Endothelial cell of umbilical vein (primary cell): ENCODE measurements around the gene GPSM1. TPM values are rescaled to one million over a fixed set of nuclear protein-coding genes. Genes with fewer than 3 reads are reported as not detected.

Experiments
- BruUV-seq: library from RNA; stranded (reverse); fragments of 400-500 nt; replicated peaks from 2 replicates; lab custom pipeline; 2021; lab: Mats Ljungman, UMichigan
- CTCF ChIA-PET: fragments of 300-600, 350-600 bp; sonication (Branson Sonifier 250); formaldehyde crosslinking; loops from one replicate; lab custom pipeline; 2021; ENCODE audit warnings: antibody characterized with exemption, inconsistent platforms; lab: Charles Lee
- POLR2A ChIA-PET: fragments of 300-600, 350-600 bp; sonication (Branson Sonifier 250); formaldehyde crosslinking; loops from one replicate; lab custom pipeline; 2021; ENCODE audit warnings: antibody characterized with exemption, inconsistent platforms; lab: Charles Lee
- DNase-seq: peaks from one replicate; pipeline ENCODE4 v3.0.0-alpha.2; 2011; ENCODE audit warnings: low read depth, low spot score
- FAIRE-seq: peaks from 2 replicates; lab custom pipeline; 2011; peaks lifted over from hg19 to GRCh38; lab: Jason Lieb, UNC
- H2AFZ ChIP-seq: 2 replicates; pipeline ENCODE4 v1.6.0; 2012; ENCODE audit warnings: low read depth, low read length, control low read depth, inconsistent platforms
- H3K27ac ChIP-seq: 2 replicates; pipeline ENCODE4 v1.5.1; 2011; ENCODE audit warnings: low read depth, mild to moderate bottlenecking, control low read depth, low read length, moderate library complexity; ENCODE audit not compliant: insufficient read depth
- H3K27me3 ChIP-seq, 2 experiments: 2 replicates each; pipeline versions ENCODE4 v1.6.0 to v1.6.1; 2011; ENCODE audit warnings: low read length in 2 of 2, mixed read lengths in 1 of 2; ENCODE audit not compliant: control insufficient read depth in 2 of 2, insufficient read depth in 2 of 2
- H3K36me3 ChIP-seq, 2 experiments: 2 replicates in 1 of 2; 3 replicates in 1 of 2; pipeline ENCODE4 v1.5.1; 2011; ENCODE audit warnings: low read length in 2 of 2, mild to moderate bottlenecking in 1 of 2, moderate library complexity in 1 of 2; ENCODE audit not compliant: control insufficient read depth in 2 of 2, insufficient read depth in 2 of 2; ENCODE audit errors: extremely low read depth in 1 of 2
- H3K4me1 ChIP-seq: 3 replicates; pipeline ENCODE4 v1.5.1; 2011; ENCODE audit warnings: mild to moderate bottlenecking, low read length; ENCODE audit not compliant: control insufficient read depth, insufficient read depth; ENCODE audit errors: extremely low read depth
- H3K4me2 ChIP-seq: 2 replicates; pipeline ENCODE4 v1.6.1; 2011; ENCODE audit warnings: low read length, control low read depth, mixed read lengths; ENCODE audit not compliant: insufficient read depth
- H3K4me3 ChIP-seq, 3 experiments: fragments of 200-600 bp in 1 of 3; sonication (generic), shearing (Covaris generic) in 1 of 3; replicated peaks in 1 of 3; 2 replicates each; pipeline ENCODE4 v1.5.1; 2011 to 2016; ENCODE audit warnings: control low read depth in 3 of 3, low read length in 3 of 3, mild to moderate bottlenecking in 2 of 3, inconsistent platforms in 1 of 3, low read depth in 1 of 3, moderate library complexity in 1 of 3; ENCODE audit not compliant: insufficient read depth in 1 of 3
- H3K79me2 ChIP-seq: 2 replicates; pipeline ENCODE4 v1.6.0; 2012; ENCODE audit warnings: low read length, inconsistent platforms; ENCODE audit not compliant: control insufficient read depth, insufficient read depth
- H3K9ac ChIP-seq: replicated peaks from 2 replicates; pipeline ENCODE3; 2011; ENCODE audit warnings: low read length, control low read depth; ENCODE audit not compliant: insufficient read depth; ENCODE audit errors: extremely low read depth
- H3K9me1 ChIP-seq: replicated peaks from 3 replicates; pipeline ENCODE4 v1.6.0; 2011; ENCODE audit warnings: mild to moderate bottlenecking, low read length; ENCODE audit not compliant: control insufficient read depth, insufficient read depth; ENCODE audit errors: extremely low read depth
- H3K9me3 ChIP-seq: replicated peaks from 2 replicates; pipeline ENCODE4 v1.5.1; 2012; ENCODE audit warnings: low read length, inconsistent platforms; ENCODE audit not compliant: control insufficient read depth, insufficient read depth
- H4K20me1 ChIP-seq: replicated peaks from 2 replicates; pipeline ENCODE3; 2011; ENCODE audit warnings: mild to moderate bottlenecking, low read length; ENCODE audit not compliant: control insufficient read depth, insufficient read depth; ENCODE audit errors: extremely low read depth
- CTCF ChIP-seq, 2 donors: IDR thresholded peaks; 1 replicate in 1 of 2; 2 replicates in 1 of 2; pipeline ENCODE4 v1.5.1; 2011; ENCODE audit warnings: low read length in 2 of 2, mild to moderate bottlenecking in 2 of 2, moderate library complexity in 2 of 2, control low read depth in 1 of 2, inconsistent platforms in 1 of 2, low read depth in 1 of 2; ENCODE audit not compliant: insufficient read depth in 1 of 2; ENCODE audit errors: extremely low read depth in 1 of 2
- JUN ChIP-seq: IDR thresholded peaks from 2 replicates; pipeline ENCODE4 v1.6.1; 2011; ENCODE audit warnings: borderline replicate concordance, low read depth; ENCODE audit not compliant: insufficient read length, insufficient read depth
- MAX ChIP-seq: IDR thresholded peaks from 2 replicates; pipeline ENCODE4 v1.6.1; 2011; ENCODE audit not compliant: insufficient read depth, insufficient read length
- MYC ChIP-seq: IDR thresholded peaks from one replicate; pipeline ENCODE4 v1.6.1; 2011; ENCODE audit warnings: mild to moderate bottlenecking, low read depth, low read length
- POLR2AphosphoS5 ChIP-seq: IDR thresholded peaks from 2 replicates; pipeline ENCODE4 v1.6.1; 2012; ENCODE audit warnings: low read depth, mild to moderate bottlenecking, control low read depth, low read length, moderate library complexity; ENCODE audit not compliant: insufficient read depth
- dilution Hi-C: fragments of 300-500 bp; cut with MboI; formaldehyde crosslinking; loops from one replicate; pipeline ENCODE4 v1.15.0; 2019; ENCODE audit warnings: low sequenced_read_pairs; ENCODE audit not compliant: extremely low pct_ligation_motif_present
- intact Hi-C: fragments of 100-400 bp; cut with micrococcal nuclease; formaldehyde crosslinking; loops from one replicate; pipeline ENCODE4 v1.10.0; 2022
- polyA plus RNA-seq, 4 experiments: library from polyadenylated mRNA; depleted of rRNA in 3 of 4; stranded (reverse) in 3 of 4; unstranded in 1 of 4; fragments of >200 nt; gene quantifications; 2 replicates each; pipeline versions ENCODE4 v1.2.1 to v1.2.3, GENCODE V29; 2011 to 2012; ENCODE audit warnings: missing spikeins in 1 of 4
- total RNA-seq: library from RNA; stranded (reverse); gene quantifications from 2 replicates; pipeline ENCODE4 v1.2.3, GENCODE V29; 2021

Gene GPSM1
- total and polyA plus RNA-seq, 2 donors (not counting 3 experiments of a cell fraction or from before 2014, with no cell fraction given), result 34.6 to 47.1 TPM

GRCh38 chr9:136341042-136341655 lies 13.8 kb downstream of the GPSM1 start:
- FAIRE-seq, result no peak
- CTCF ChIA-PET, result no interaction called here
- no peak overlapping the region for H3K4me3 ChIP-seq
- POLR2A ChIA-PET, result no interaction called here
- no peaks in the 10 kb centered on the region for H3K9me1 ChIP-seq
- H4K20me1 ChIP-seq, result no peaks in the 10 kb centered on the region
- no peak for DNase-seq
- TF ChIP-seq POLR2AphosphoS5 (peak; percentile 24), MYC (no peak), MAX (no peak), CTCF (IDR thresholded peaks at IDR 0.05; ENCODE audit: extremely low read depth in 1 of 2, insufficient read depth in 1 of 2, low read depth in 1 of 2, low read length in 2 of 2) (no peak), JUN (no peak)
- intact Hi-C loops (no loop called here), dilution Hi-C loops (no loop called here)
- no peak overlapping the region for H3K27ac ChIP-seq
- H2AFZ ChIP-seq, result no peak overlapping the region
- H3K4me2 ChIP-seq, result no peak overlapping the region
- no TSS peak for BruUV-seq
- no peaks in the 10 kb centered on the region for H3K27me3 ChIP-seq
- H3K9me3 ChIP-seq, result no peaks in the 10 kb centered on the region
- H3K9ac ChIP-seq, result no peak overlapping the region
- no peaks in the 10 kb centered on the region for H3K79me2 ChIP-seq
- peaks cover 10% of the 10 kb centered on the region for H3K4me1 ChIP-seq
- peaks cover 5 to 25% of the 10 kb centered on the region in 2 experiments for H3K36me3 ChIP-seq
